GM23248 (cell line): Measurements from ENCODE around the gene MDN1. TPM values are rescaled to one million over a fixed set of nuclear protein-coding genes. Genes with fewer than 3 reads are reported as not detected.

Experiments used
- DNase-seq: peaks from one replicate; pipeline ENCODE4 v3.0.0-alpha.2; 2015
- H2AFZ ChIP-seq: fragments of 200-600 bp; sonication (generic); 2 replicates; pipeline ENCODE4 v1.6.1; 2016; ENCODE audit warnings: antibody characterized with exemption
- H3F3A ChIP-seq: fragments of 200-600 bp; sonication (generic); 2 replicates; pipeline ENCODE4 v1.6.1; 2016; ENCODE audit warnings: mild to moderate bottlenecking, antibody characterized with exemption, mixed run types; ENCODE audit not compliant: insufficient read depth
- H3K27ac ChIP-seq: fragments of 200-600 bp; sonication (generic); 2 replicates; pipeline ENCODE4 v1.5.1; 2016; ENCODE audit warnings: mild to moderate bottlenecking
- H3K27me3 ChIP-seq: fragments of 200-600 bp; sonication (generic); replicated peaks from 2 replicates; pipeline ENCODE4 v1.6.1; 2016; ENCODE audit warnings: mild to moderate bottlenecking; ENCODE audit not compliant: insufficient read depth
- H3K36me3 ChIP-seq: fragments of 200-600 bp; sonication (generic); 2 replicates; pipeline ENCODE4 v1.6.1; 2016; ENCODE audit warnings: low read depth, mild to moderate bottlenecking
- H3K4me1 ChIP-seq: fragments of 200-600 bp; sonication (generic); 2 replicates; pipeline ENCODE4 v1.6.1; 2016; ENCODE audit warnings: mild to moderate bottlenecking; ENCODE audit not compliant: insufficient read depth
- H3K4me2 ChIP-seq: fragments of 200-600 bp; sonication (generic); one replicate; pipeline ENCODE4 v1.6.1; 2016; ENCODE audit warnings: mild to moderate bottlenecking; ENCODE audit not compliant: unreplicated experiment
- H3K4me3 ChIP-seq: fragments of 200-600 bp; sonication (generic); 2 replicates; pipeline ENCODE4 v1.5.1; 2016; ENCODE audit warnings: mild to moderate bottlenecking
- H3K79me2 ChIP-seq: fragments of 200-600 bp; sonication (generic); 2 replicates; pipeline ENCODE4 v1.6.1; 2016; ENCODE audit warnings: mild to moderate bottlenecking; ENCODE audit not compliant: insufficient read depth
- H3K9ac ChIP-seq: fragments of 200-600 bp; sonication (generic); 2 replicates; pipeline ENCODE4 v1.6.1; 2016; ENCODE audit warnings: mild to moderate bottlenecking
- H3K9me2 ChIP-seq: fragments of 200-600 bp; sonication (generic); 2 replicates; pipeline ENCODE4 v1.6.1; 2016; ENCODE audit warnings: mixed run types, mild to moderate bottlenecking, moderate library complexity; ENCODE audit not compliant: insufficient read depth
- H3K9me3 ChIP-seq: fragments of 200-600 bp; sonication (generic); one replicate; pipeline ENCODE4 v1.6.1; 2017; ENCODE audit warnings: low read depth
- H4K20me1 ChIP-seq: fragments of 200-600 bp; sonication (generic); 2 replicates; pipeline ENCODE4 v1.6.0; 2016; ENCODE audit not compliant: insufficient read depth
- EZH2 ChIP-seq: fragments of 200-600 bp; sonication (generic); IDR thresholded peaks from 2 replicates; pipeline ENCODE4 v1.6.1; 2018; ENCODE audit warnings: antibody characterized with exemption, mild to moderate bottlenecking; ENCODE audit not compliant: insufficient read depth, poor library complexity, severe bottlenecking
- EZH2phosphoT487 ChIP-seq: fragments of 200-600 bp; sonication (generic); IDR thresholded peaks from 2 replicates; pipeline ENCODE4 v1.6.1; 2018; ENCODE audit warnings: antibody characterized with exemption, moderate library complexity, mild to moderate bottlenecking, low read depth; ENCODE audit not compliant: insufficient read depth
- WGBS, 2 experiments: methylation state at CpG; one replicate each; pipeline ENCODE4 v1.1.6; 2015 to 2017; ENCODE audit warnings: low lambda C conversion rate in 2 of 2, low coverage in 1 of 2; ENCODE audit errors: missing lambda C conversion rate in 2 of 2; 5-methylcytosine and 5-hydroxymethylcytosine counted together
- in situ Hi-C: fragments of 300-500 bp; cut with MboI; formaldehyde crosslinking; loops from 2 replicates; pipeline ENCODE4 v1.15.0; 2020
- polyA plus RNA-seq: library from polyadenylated mRNA; unstranded; fragments of >200 nt; fragmentation: Nextera tagmentation; extraction: Ambion mirVana; gene quantifications from 2 replicates; pipeline ENCODE4 v1.2.1, GENCODE V29; 2016
- total RNA-seq: library from RNA; depleted of rRNA; stranded (reverse); fragments of >200 nt; shearing (Covaris generic); gene quantifications from 2 replicates; pipeline ENCODE4 v1.2.3, GENCODE V29; 2014

The MDN1 gene
- total and polyA plus RNA-seq, 2 experiments from 2014 or later = 5.7 to 16.9 TPM

DNA sequence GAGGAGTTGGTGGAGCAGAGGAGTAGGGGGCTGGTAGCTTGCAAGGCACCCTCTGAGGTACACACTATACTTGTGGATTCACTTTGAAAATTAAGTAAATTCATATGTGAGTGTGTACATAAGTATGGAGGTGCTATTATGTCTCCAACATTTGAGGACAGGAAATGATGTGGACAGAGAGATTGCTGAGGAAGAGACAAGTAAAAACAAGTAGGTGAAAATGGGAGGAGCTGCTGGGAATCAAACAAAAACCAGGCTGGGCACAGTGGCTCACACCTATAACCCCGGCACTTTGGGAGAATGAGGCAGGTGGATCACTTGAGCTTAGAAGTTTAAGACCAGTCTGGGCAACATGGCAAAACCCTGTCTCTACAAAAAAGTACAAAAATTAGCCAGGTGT is 111.8 kb downstream of the MDN1 start:
- Histone ChIP-seq H3K27ac (no peak overlapping the region), H3K9me2 (no peaks in the 10 kb centered on the region), H4K20me1 (no peaks in the 10 kb centered on the region), H3K4me3 (no peak overlapping the region), H3K4me1 (no peaks in the 10 kb centered on the region), H3K9ac (no peak overlapping the region), H3K36me3 (peaks cover 43% of the 10 kb centered on the region), H3K4me2 (no peak overlapping the region), H3F3A (no peaks in the 10 kb centered on the region), H3K9me3 (no peaks in the 10 kb centered on the region), H3K27me3 (no peaks in the 10 kb centered on the region), H2AFZ (no peak overlapping the region), H3K79me2 (no peaks in the 10 kb centered on the region)
- 100% methylated on average over 1 of the region's 1 CpG for WGBS, 2 experiments
- TF ChIP-seq EZH2phosphoT487 (no peak), EZH2 (no peak)
- in situ Hi-C loops = no loop called here
- no peak for DNase-seq

DNA sequence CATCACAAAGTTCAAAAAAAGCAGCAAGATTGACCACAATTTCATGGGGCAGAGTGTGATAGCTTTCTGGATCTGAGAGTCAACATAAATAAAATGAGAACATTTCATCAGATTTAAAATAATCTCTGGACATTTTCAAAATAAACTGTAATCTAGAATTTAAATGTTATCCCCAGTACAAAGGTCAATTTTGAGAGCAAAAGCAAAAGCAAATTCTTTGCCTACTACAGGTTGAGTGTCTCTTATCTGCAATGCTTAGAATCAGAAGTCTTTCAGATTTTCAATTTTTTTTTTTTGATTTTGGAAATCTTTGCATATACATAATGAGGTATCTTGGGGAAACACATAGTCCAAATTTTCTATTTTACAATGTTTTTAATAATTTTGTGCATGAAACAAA is 113.5 kb downstream of the MDN1 start:
- Histone ChIP-seq H3K79me2 (no peaks in the 10 kb centered on the region), H3K9me3 (no peaks in the 10 kb centered on the region), H2AFZ (no peak overlapping the region), H3K36me3 (peaks cover 37% of the 10 kb centered on the region; the same call in 1 of the 2 replicates), H3K9me2 (no peaks in the 10 kb centered on the region), H3K4me2 (no peak overlapping the region), H3F3A (no peaks in the 10 kb centered on the region), H3K27me3 (no peaks in the 10 kb centered on the region), H3K4me3 (no peak overlapping the region), H3K9ac (no peak overlapping the region), H3K27ac (no peak overlapping the region), H3K4me1 (no peaks in the 10 kb centered on the region), H4K20me1 (no peaks in the 10 kb centered on the region)
- in situ Hi-C loops = no loop called here
- no peak for TF ChIP-seq EZH2
- TF ChIP-seq EZH2phosphoT487 = no peak
- no peak for DNase-seq

DNA sequence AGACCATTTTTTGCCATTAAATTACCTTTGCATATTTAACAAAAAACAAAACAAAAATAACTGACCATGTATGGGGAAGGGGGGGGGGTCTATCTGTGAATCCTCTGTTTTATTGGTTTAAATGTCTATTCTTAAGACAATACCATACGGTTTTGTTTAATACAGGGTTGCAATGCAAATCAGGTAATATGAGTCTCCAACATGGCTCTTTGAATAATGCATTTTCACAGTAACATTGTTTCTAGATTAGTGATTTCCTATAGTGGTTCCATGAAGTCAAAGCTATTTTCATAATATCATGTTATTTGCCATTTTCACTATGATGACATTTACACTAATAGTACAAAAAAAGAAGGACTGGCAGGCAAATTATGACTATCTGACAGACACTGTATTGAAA is 116.3 kb downstream of the MDN1 start:
- Histone ChIP-seq H3K4me2 (no peak overlapping the region), H3K9ac (no peak overlapping the region), H3K9me3 (no peaks in the 10 kb centered on the region), H4K20me1 (no peaks in the 10 kb centered on the region), H3K36me3 (peaks cover 56% of the 10 kb centered on the region; the same call in 1 of the 2 replicates), H2AFZ (no peak overlapping the region), H3K27ac (no peak overlapping the region), H3K4me3 (no peak overlapping the region), H3F3A (no peaks in the 10 kb centered on the region), H3K27me3 (no peaks in the 10 kb centered on the region), H3K9me2 (no peaks in the 10 kb centered on the region), H3K79me2 (no peaks in the 10 kb centered on the region), H3K4me1 (no peaks in the 10 kb centered on the region)
- in situ Hi-C loops = no loop called here
- WGBS, 2 experiments = 95 to 100% methylated on average over 1 of the region's 1 CpG
- no peak for DNase-seq
- no peak for TF ChIP-seq EZH2phosphoT487
- TF ChIP-seq EZH2 = no peak

DNA sequence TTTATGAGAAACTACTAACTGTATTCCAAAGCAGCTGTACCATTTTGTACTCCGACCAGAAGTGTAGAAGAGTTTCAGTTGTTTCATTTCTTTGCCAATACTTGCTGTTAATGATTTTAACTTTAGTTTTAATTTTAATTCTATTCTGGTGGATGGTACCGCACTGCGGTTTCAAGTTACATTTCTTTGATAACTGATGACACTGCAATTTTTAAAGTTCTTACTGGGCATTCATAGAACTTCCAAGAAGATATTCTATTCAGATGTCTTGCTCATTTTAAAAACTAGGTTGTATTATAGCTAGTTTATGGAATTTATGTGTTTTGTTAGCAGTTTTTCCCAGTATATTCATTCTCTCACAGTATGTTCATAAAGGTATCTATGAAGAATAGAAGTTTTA is 117.2 kb downstream of the MDN1 start:
- Histone ChIP-seq H3K9ac (no peak overlapping the region), H3F3A (no peaks in the 10 kb centered on the region), H4K20me1 (no peaks in the 10 kb centered on the region), H3K4me3 (no peak overlapping the region), H3K27ac (no peak overlapping the region), H3K36me3 (peaks cover 46% of the 10 kb centered on the region; the same call in 1 of the 2 replicates), H3K4me2 (no peak overlapping the region), H3K27me3 (no peaks in the 10 kb centered on the region), H3K9me2 (no peaks in the 10 kb centered on the region), H3K9me3 (no peaks in the 10 kb centered on the region), H3K4me1 (no peaks in the 10 kb centered on the region), H3K79me2 (no peaks in the 10 kb centered on the region), H2AFZ (no peak overlapping the region)
- in situ Hi-C loops = no loop called here
- WGBS, 2 experiments = 98 to 100% methylated on average over 3 of the region's 3 CpGs
- TF ChIP-seq EZH2phosphoT487 (no peak), EZH2 (no peak)
- no peak for DNase-seq

DNA sequence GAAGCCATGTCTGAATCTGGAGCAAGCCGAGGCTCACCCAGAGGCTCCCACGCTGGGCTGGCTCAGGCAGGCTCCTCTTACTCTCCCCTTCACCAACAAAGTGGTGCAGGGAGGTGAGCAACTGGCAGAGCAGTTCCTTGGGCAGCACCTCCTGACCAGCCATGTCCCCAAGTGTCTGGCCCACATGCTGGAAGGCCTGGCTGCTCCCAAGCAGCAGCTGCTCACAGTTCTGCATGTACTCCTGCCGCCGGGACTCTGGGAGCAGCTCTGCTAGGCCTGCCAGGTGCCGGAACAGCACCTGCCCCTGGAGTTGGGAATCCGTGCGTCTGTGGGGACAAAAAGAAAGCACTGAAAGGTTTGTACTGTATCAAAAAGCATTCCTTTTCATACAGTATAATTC is 123.9 kb downstream of the MDN1 start:
- Histone ChIP-seq H4K20me1 (no peaks in the 10 kb centered on the region; the same call in 1 of the 2 replicates), H3K9me3 (no peaks in the 10 kb centered on the region), H3K9me2 (no peaks in the 10 kb centered on the region), H3K27ac (no peak overlapping the region), H3F3A (no peaks in the 10 kb centered on the region), H2AFZ (no peak overlapping the region), H3K9ac (no peak overlapping the region), H3K4me2 (no peak overlapping the region), H3K27me3 (no peaks in the 10 kb centered on the region), H3K79me2 (no peaks in the 10 kb centered on the region), H3K4me3 (no peak overlapping the region), H3K36me3 (peaks cover 32% of the 10 kb centered on the region; the same call in 1 of the 2 replicates), H3K4me1 (no peaks in the 10 kb centered on the region)
- in situ Hi-C loops = no loop called here
- 96 to 100% methylated on average over 7 of the region's 7 CpGs for WGBS, 2 experiments
- TF ChIP-seq EZH2phosphoT487 = no peak
- TF ChIP-seq EZH2 = no peak
- no peak for DNase-seq
